22Rv1 (cell line): ENCODE data around the gene LILRB3.

Source experiments
- H3K27ac ChIP-seq: fragments of 450-650 bp; 2 replicates; pipeline ENCODE4 v1.5.1; 2017
- ZFX ChIP-seq: fragments of 450-650 bp; IDR thresholded peaks from 2 replicates; pipeline ENCODE4 v1.6.1; 2017; ENCODE audit warnings: antibody characterized with exemption, borderline replicate concordance
- TF ChIP-seq, protein P1 (sequence below): fragments of 450-650 bp; IDR thresholded peaks from 2 replicates; pipeline ENCODE4 v1.5.1; 2017; ENCODE audit warnings: mild to moderate bottlenecking

Gene LILRB3

DNA sequence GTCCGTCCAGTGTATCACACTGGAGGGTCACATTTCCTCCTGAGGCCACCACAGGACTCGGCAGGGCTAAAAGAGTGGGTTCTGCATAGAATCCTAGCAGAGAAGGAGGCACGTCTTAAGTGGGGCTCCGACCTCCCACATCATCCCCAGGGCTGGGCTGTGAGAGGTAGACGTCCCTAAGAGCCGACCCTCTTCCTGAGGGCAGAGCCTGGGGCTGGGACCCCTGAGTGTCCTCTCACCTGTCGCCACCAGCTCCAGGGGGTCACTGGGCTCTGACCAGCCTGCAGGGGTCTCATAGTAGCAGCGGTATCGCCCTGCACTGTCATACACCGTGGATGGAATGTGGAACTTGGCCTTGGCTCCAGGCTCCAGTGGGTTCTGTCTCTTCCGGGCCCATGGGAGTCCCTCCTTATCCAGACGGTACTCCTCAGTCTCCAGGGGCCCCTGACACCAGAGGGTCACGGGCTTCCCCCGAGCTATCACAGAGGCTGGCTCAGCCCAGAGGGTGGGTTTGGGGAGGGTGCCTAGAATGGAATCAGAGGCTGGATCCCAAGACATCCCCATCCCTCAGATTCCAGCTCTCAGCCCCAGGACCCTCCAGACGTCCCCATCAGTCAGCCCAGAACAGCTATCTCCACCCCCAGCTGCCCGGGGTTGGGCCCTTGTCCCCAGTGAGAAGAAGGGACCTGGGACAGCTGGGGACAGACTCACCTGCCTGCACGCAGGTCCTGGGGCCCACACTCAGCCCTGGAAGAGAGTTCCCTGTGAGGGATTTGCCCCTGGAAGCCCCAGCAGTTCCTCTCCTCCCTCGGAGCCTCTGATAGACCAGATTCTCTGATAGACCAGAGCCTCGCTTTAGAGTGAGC, 33.7 kb upstream of the LILRB3 start:
- no peak overlapping the region for H3K27ac ChIP-seq
- TF ChIP-seq ZFX = no peak
- TF ChIP-seq, protein P1, sequence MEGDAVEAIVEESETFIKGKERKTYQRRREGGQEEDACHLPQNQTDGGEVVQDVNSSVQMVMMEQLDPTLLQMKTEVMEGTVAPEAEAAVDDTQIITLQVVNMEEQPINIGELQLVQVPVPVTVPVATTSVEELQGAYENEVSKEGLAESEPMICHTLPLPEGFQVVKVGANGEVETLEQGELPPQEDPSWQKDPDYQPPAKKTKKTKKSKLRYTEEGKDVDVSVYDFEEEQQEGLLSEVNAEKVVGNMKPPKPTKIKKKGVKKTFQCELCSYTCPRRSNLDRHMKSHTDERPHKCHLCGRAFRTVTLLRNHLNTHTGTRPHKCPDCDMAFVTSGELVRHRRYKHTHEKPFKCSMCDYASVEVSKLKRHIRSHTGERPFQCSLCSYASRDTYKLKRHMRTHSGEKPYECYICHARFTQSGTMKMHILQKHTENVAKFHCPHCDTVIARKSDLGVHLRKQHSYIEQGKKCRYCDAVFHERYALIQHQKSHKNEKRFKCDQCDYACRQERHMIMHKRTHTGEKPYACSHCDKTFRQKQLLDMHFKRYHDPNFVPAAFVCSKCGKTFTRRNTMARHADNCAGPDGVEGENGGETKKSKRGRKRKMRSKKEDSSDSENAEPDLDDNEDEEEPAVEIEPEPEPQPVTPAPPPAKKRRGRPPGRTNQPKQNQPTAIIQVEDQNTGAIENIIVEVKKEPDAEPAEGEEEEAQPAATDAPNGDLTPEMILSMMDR = no peak

DNA sequence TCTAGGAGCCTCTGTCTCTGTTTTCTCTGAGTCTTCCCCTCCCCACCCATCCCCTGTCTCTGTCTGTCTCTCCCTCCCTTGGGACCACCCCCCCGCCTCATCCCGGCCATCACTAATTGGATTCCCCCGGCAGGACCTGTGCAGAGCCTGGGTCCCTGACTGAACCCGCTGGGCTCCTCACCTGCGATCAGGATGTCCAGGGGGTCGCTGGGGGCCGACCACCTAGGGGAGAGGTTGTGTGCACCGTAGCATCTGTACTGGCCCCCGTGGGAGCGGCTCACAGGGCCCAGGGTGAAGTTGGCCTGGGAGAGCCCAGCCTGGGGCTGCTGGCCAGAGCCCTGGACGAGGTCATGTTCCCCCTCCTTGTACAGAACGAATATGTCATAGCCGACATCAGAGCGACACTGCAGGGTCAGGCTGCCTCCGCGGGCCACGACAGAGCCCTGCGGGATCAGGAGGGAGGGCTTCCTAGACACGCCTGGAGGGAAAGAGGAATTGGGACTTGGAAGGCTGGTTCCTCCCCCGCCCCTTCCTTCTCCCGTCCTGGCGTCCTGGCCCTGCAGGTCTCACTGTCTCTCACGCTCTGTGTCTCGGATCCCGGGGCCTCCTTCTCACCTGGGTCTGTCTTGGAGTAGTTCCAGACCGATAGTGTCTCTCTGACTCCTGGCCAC, 32.4 kb upstream of the LILRB3 start:
- TF ChIP-seq, protein P1 = no peak
- TF ChIP-seq ZFX = no peak
- no peak overlapping the region for H3K27ac ChIP-seq

DNA sequence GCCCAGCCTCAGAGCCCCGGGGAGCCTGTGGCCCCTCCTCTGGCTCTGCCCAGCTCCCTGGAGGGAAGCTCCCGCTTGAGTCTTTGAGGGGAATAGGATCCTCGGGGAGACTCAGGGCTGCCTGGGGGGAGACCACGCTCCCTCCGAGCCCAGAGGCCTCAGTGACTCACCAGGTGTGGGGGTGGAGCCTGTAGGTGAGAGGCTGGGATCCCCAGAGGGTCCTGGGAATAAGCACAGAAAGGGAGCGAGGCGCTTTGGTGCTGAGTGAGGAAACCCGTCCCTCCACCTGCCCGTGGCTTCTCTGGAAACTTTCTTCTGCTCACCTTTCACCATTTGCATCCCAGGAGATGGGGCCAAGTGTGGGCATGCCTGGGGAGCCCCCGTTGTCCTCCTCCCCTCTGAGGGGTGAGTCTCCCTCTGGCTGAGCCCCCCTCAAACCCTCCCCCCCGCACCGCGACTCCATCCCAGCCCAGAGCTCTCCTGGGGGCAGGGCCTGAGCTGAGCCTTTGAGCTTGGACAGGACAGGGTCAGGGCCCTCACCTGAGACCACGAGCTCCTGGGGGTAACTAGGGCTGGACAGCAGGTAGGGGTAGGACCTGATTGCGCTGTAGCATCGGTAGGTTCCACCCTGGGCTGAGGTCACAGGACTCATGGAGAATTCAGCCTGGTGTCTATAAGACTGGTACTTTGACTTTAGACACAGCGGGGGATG, 31.5 kb upstream of the LILRB3 start:
- no peak for TF ChIP-seq ZFX
- TF ChIP-seq, protein P1 = no peak
- H3K27ac ChIP-seq = no peak overlapping the region

DNA sequence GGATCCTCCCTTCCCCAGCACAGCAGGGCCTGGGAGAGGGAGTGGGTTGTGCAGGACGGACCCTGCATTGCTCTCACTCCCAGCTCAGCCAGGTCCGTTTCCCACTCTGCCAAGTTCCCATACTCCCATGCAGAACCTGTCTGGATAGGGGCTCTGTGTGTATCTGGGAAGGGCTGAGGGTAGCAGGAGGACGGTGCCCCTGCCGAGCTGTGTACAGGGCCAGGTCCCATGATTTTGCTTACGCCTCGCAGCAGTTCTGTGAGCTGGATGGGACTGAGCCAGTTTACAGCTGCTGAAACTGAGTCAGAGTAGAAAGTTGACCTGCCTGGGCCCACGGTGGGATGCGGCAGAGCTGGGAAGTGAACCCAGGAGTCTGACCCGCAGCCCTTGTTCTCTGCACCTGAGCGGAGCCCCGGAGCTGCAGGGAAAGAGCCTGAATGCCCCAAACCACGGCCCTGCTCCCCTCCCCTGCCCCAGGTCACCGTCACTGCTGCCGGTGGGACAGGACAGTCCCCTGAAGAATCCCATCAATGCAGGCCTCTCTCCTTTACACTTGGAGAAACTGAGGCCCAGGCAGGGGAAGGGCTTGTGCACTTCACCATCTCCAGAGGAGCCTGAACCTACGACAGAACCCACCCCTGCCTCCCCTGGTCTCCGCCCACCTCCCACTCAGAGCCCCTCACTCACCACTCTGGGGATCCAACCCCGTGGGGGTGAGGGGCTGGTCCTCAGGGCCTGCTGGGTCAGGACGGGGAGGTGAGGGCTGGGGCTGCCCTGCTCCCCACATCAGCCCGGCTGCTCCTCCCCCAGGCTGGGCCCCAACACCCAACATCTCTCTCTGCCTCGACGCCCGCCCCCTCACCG, 30.8 kb upstream of the LILRB3 start:
- TF ChIP-seq, protein P1 = no peak
- no peak for TF ChIP-seq ZFX

DNA sequence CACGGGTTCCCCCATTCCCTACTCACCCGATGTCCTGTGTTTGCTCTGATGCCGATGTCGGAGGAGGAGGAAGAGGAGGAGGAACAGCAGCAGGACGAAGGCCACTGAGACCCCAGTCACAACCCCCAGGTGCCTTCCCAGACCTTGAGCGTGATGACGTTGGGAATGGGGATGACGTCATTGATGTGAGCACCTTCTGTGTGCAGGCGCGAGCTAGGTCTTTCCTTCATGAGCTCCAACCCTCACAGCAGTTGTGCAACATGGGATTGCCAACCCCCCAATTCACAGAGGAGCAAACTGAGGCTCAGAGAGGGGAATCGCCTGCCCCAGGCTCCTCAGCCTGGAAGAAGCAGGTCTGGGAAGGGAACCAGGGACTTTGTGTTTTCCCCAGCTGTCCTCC, 30.0 kb upstream of the LILRB3 start:
- no peak for TF ChIP-seq ZFX
- TF ChIP-seq, protein P1 = no peak

More for the DNA sequence above, 30.8 kb upstream of the LILRB3 start:
- H3K27ac ChIP-seq = no peak overlapping the region

DNA sequence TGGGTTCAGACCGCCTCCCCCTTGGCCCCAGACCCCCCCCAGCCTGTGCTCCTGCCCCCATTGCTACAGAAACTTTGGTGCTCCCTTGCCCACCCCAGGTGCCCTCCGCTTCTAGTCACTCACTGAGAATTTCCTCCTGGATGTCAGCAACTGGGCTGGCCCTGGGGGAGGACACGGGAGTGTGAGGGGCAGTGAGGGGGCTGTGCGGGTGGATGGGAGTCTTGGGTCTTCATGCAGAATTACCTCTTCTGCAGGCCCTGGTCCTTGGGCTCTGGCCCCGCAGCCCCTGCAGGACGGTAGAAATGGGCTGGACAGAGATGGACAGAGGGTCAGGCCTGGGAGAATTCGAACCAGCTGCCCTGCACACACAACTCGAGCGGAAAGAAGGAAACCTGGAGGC, 29.4 kb upstream of the LILRB3 start:
- TF ChIP-seq, protein P1 = no peak
- TF ChIP-seq ZFX = no peak
- H3K27ac ChIP-seq = no peak overlapping the region

More for the DNA sequence above, 30.0 kb upstream of the LILRB3 start:
- H3K27ac ChIP-seq = no peak overlapping the region
